Stimulated activated CD4-positive, alpha-beta T cell treated with anti-CD3 and anti-CD28 coated beads, TNF-alpha, amount 100 ng/mL, for 24 hours (primary cell): Measurements from ENCODE around the gene SGF29.
A peak's percentile ranks its signal among the peaks of the same experiment; 100 is the strongest.
"Not testable (repeated sequence)": the region's sequence is repeated elsewhere in the genome, so short reads cannot be mapped to it uniquely, and the experiment has no call there.

ENCODE experiments used
- DNase-seq, 3 experiments: peaks; one replicate each; pipeline ENCODE4 v3.0.0-alpha.2; 2020; ENCODE audit warnings: low read depth in 3 of 3

SGF29 gene

DNA sequence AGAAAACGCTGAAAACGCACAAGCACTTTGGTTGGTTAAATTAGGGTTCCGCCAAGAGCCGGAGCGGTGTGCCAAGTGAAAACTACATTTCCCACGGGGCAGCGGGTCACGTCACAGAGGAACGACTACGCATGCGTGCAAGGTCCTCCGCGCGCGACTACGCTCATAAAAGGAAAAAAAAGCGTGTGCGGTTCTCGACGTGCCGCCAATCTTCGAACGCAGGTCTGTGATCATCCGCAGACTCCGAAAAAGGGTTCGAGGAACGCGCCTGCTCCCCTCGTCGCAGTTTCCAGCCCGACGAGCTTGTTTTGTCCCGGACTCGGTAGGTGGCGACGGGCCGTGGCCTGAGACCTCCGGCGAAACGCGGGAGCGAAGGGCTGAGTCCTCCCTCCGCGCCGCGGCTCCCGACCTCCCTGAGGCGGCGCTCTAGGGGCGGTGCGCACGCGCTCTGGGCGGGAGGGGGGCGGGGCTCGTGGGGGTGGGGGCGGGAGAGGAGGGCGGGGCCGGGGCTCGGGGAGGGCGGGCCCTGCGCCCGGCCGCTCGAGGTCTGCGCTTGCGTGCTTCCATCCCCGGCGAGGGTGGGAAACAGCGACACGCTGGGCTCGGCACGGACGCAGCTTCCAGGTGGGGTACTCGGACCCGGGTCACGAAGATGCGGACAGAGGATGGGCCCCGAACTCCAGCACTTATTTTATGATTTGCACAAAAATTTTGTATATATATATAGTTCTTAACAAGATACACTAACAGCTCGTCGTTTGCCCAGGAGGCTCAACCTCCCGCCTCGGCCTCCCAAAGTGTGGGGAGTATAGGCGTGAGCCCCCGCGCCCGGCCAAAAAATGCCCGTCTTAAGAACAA is at the start of gene SGF29:
TSS of gene SGF29 (plus strand) at position 145 of the 858 bp plus-strand sequence. CDS start 27,150 bp downstream, outside the sequence.
- peak; percentile 82 to 92 (median 91) for DNase-seq

DNA sequence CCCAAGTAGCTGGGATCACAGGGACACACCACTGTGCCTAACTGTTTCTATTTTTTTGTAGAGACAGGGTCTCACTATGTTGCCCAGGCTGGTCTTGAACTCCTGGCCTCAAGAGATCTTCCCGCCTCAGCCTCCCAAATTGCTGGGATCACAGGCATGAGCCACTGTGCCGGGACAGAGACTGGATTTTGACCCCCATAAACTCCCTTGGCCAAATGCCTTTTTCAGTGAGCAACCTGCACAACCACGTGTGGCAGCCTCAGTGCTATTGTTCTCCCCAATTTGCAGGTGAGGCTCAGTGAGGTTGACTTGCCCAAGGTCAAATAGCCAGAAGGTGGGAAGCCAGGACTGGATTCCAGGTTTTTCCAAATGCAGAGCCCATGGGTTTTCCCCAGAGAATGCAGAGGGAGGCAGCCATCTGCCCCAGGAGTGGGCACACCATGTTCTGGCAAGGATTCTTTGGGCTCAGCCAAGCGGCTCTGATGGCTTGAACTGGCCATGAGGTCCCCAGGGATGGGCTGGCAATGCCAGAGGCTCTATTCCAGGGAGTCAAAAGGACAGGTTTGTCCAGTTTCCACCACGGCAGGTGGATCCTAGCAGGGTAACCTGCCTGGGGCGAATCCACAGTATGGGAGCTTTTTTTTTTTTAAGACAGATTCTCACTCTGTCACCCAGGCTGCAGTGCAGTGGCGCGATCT is 48.9 kb upstream of the SGF29 start:
- no peak for DNase-seq

DNA sequence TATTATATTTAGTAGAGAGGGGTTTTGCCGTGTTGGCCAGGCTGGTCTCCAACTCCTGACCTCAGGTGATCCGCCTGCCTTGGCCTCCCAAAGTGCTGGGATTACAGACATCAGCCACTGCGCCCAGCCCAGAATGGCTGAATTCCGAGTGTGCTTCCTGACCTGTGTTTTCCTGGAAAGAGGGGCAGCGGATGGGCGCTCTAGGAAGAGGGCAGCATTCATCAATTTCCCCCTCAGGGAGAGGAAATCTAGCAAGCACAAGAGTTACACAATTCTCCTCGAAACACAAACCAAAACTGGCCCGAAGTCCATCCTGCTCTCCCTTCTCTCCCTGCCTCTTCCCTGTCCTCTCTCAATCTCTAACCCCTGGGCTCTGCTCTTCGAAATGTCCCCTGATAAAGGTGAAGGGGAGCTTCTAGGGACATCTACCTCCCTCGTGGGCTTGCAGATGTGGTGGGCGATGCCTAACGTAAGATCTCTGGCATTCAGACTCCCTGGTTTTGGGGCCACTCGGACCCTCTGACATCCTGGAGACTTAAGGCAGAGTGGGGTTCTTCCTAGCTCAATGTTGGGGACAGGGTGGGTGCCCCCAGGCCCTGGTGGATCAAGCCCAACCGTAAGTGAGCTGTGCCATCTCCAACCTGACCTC is 48.1 kb upstream of the SGF29 start:
- no peak for DNase-seq

DNA sequence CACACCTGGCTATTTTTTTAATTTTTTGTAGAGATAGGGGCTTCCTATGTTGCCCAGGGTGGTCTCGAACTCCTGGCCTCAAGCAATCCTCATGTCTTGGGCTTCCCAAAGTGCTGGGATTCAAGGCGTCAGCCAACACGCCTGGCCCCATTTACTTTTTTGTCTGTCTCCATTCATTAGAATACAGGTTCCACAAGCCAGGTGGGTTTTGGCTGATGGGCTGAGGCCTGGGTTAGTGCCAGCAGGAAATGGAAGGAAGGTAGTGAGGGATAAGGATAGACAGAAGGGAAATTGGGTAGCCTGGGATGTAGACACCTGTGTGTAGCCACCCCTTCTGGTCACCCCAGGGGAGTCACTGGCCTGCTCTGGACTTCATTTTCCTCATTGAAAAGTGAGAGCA is 42.7 kb upstream of the SGF29 start:
- DNase-seq, result no peak

DNA sequence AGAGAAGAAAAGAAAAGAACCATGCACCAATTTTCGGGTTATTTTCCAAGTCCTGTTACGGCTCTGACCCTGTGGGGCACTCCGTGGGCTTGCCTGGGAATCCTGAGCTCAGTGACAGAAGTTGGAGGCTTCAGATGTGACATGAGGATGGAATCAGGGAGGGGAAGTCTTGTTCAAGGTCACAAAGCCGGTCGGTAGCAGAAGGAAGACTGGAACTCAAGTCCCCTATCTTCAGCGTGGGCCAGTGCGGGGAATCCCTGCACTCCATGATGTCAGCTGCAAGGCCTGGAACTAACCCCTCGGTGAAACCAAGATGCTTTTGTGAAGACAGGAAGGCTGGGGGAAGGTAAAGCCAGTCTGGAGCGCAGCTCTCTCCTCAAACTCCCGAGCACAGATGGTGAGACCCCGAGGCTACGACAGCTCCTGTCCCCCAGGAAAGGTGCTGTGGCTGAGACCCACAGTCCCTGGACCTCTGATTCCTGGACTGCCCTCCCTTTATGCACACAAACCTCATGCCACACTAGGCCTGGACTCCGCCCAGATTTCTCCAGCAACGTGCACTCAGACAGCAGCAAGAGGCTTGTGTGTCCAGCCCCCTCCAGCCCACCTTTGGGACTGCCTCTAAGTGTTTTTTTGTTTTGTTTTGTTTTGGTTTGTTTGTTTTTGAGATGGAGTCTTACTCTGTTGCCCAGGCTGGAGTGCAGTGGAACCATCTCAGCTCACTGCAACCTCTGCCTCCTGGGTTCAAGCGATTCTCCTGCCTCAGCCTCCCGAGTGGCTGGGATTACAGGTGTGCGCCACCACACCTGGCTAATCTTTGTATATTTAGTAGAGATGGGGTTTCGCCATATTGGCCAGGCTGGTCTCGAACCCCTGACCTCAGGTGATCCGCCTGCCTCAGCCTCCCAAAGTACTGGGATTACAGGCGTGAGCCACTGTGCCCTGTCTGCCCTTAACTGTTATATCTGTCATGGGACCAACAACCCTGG is 41.6 kb upstream of the SGF29 start:
- DNase-seq, result no peak

DNA sequence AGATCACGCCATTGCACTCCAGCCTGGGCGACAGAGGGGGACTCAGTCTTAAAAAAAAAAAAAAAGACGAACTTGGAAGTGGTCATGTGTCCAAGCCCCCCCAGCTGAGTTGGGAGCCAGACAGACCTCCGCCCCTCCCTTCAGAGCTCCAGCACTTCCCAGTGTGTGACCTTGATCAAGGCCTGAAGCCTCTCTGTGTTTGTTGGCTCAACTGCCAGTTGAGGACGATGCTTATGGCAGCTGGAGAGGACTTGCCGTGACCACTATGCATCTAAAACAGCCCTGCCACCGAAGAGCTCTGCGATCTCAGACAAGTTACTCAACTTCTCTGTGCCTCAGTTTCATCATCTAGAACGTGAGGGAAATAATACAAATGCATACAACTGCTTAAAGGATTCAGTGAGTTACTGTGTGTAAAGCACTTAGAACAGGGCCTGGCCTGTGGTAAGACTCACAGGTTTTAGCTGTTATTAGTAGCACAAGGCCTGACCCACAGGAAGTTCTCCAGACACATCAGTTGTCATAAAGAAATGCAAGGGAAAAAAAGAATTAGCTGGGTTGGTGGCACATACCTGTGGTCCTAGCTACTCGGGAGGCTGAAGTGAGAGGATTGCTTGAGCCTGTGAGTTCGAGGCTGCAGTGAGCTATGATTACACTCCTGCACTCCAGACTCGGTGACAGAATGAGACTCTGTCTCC is 40.1 kb upstream of the SGF29 start:
- no peak for DNase-seq

DNA sequence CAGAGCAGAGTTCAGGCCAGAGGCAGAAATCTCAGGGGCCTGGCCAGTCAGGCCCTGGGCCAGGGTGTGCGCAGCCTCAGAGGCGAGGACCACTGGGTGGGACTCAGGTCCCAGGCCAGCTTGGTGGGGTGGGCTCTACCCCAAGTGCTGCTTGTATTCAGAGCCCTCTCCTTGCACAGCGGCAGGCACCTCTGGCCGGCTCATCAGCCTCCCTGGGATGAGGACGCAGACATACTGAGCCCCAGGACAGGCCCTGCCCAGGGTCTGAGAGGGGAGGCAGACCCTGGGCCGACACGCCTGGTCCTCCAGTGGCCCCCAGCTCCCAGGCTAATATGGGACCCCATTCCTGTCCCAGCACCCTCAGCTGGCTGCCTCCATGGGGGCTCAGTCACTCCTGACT is 39.5 kb upstream of the SGF29 start:
- no peak for DNase-seq

DNA sequence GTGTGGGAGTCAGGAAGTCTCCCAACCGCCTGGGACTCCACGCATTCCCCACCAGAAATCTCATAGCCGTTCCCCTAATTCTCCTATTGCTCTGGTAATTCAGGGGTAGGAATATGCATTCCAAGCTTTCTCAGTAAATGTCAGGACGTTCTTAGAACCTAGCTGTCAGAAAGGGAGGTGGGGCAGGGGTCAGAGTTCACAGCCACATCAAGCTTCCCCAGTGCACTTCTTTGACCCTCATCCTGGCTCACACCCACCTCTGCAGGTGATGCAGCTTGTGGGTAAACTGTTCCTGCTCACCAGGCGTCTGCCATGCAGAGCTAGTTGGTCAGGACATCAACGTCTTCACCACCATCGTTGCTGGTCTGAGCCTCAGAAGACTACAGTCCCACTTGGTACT is 33.0 kb upstream of the SGF29 start:
- no peak for DNase-seq

DNA sequence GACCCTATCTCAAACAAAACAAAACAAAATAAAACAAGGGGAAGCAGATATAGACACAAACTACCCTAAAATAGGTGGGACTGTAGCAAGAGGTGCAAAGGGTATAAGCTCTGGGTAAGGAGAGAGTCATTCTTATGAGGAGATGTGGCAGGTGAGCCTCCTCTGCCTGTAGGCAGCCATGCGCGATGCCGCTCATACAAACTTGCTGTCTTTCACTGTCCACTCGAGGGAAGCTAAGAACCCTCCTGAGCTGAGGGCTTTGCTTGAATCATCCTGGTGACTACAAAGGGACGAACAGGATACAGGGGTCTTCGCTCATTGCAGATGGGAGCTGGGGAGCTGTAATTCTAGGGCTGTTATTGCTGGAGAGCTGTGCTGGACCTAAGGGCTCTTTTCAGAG is 32.3 kb upstream of the SGF29 start:
- no peak for DNase-seq

DNA sequence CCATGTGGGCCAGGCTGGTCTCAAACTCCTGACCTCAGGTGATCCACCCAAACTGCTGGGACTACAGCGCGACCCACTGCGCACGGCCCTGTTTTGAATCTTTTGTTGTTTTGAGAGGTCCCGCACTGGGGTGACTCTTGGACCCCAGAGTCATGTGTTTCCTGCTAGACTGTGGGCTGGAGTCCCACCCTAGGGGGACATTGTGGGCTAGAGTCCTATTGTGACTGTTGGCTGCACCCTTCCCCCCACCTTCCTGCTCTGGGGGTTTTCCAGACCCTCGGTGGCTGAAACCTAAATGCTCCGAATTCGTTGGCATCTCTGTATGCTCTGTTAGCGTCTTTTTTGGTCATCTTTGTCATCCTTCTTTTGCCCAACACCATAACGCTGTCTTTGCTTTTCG is 30.9 kb upstream of the SGF29 start:
- no peak for DNase-seq

DNA sequence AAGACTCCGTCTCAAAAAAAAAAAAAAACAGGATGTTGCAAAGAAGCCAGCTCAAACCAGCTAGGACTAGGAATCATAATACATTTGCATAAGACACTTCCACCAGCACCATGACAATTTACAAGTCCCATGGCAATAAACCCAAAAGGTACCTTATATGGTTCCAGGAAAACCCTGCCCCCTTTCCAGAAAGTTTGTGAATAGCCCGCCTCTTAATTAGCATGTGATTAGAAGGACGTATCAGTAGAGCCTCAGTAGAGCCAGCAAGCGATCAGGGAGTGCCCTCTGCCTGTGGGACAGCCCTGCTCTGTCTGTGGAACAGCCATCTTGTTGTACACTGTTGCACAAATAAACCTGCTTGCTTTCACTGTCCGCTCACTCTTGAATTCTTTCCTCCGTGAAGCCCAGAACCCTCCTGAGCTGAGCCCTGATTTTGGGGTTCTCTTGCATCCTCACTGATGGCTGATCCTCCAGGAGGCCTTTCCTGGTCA is 29.0 kb upstream of the SGF29 start:
- DNase-seq, result no peak

DNA sequence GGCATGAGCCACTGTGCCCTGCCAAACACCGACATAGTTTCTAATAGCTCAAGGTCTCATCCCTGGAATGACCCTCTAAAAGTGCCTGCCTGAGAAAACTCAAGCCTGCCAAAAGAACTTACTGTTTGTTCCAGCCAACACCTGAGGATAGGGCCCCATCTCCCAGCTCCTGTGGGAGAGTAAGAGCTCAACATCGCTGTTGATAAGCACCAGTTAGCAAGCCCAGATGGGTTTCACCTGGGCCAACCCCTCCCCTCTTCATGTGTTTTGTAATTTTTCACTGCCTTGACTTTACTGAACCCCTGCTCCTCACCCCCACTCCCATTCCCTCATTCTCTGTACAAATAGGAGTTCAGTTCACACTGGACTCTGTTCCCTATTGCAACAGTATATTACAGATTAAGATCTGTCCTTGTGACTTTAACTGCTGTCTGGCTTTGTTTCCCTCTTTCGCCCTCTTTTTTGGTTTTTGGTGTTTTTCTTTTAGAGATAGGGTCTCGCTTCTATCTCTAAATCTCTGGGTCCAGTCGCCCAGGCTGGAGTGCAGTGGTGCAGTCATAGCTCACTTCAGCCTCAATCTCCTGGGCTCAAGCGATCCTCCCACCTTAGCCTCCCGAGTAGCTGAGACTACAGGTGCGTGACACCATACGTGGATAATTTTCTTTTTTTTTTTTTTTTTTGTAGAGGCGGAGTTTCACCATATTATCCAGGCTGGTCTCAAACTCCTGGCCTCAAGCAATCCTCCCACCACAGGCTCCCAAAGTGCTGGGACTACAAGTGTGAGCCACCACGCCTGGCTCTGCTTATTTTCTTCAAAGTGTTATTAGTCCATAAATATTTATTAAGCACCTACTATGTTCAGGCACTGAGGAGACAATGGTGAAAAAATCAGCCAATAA is 27.3 kb upstream of the SGF29 start:
- DNase-seq, result no peak

DNA sequence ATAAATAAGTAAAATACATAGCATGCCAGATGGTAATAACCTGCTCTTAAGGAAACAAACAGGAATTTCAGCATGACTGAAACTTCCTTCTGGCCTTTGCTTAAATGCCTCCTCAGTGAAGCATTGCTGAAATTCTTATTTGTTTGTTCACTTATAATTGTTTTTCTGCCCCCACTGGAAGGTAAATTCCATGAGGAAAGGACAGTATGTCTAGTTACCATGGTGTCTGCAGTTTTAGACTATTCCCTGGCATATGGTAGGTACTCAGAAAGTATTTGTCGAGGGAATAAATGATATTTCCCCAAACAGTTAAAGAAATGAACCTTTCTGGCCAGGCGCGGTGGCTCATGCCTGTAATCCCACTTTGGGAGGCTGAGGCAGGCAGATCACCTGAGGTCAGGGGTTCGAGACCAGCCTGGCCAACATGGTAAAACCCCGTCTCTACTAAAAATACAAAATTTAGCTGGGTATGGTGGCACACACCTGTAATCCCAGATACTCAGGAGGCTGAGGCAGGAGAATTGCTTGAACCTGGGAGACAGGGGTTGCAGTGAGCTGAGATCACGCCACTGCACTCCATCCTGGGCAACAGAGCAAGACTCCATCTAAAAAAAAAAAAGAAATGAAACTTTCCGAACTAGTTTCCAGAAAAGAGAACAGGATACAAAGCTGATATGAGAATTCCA is 26.5 kb upstream of the SGF29 start:
- DNase-seq, result not testable (repeated sequence)

DNA sequence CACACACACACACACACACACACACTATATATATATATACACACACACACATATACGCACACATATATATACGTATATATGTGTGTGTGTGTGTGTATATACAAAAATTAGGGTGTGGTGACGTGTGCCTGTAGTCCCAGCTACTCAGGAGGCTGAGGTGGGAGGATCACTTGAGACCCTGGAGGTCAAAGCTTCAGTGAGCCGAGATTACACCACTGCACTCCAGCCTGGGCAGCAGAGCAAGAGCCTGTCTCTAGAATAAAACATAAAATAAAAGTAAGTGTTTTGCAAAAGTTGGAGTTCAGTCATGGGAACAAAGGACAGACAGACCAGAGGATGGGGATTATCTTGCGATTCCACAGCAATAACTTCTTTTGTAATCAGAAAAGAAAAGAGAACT is 25.7 kb upstream of the SGF29 start:
- DNase-seq, result no peak

DNA sequence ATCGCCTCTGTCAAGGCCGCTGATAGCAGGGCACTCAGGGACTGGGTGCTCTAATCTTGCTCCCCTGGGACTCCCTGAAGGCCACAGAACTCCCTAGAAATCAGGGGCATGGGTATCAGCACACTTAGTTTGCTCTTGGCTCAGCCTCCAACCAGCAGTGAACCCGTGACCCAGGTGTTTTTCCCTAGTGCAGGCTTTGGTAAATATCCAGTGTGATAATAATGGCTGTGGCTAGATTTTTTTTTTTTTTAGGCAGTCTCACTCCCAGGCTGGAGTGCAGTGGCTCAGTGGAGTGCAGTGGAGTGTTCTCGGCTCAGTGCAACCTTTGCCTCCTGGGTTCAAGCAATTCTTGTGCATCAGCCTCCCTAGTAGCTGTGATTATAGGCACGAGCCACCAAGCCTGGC is 25.3 kb upstream of the SGF29 start:
- DNase-seq, result no peak

DNA sequence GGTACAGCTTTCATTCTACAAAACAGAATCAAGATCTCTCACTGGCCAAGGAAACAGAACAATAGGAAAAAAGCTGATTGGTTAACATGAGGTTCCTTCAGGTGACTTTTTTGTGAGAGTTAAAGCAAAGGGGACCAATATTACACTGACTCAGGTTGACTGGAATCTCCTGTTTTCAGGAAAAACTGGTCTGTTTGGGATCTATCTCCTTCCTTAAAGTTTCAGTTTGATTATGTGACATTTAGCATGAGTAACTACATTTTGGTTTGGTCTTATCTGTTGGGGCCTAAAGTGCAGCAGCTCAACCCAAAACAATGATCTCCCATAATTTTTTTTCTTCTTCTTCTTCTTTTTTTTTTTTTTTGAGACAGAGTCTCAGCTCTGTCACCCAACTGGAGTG is 24.6 kb upstream of the SGF29 start:
- no peak for DNase-seq

DNA sequence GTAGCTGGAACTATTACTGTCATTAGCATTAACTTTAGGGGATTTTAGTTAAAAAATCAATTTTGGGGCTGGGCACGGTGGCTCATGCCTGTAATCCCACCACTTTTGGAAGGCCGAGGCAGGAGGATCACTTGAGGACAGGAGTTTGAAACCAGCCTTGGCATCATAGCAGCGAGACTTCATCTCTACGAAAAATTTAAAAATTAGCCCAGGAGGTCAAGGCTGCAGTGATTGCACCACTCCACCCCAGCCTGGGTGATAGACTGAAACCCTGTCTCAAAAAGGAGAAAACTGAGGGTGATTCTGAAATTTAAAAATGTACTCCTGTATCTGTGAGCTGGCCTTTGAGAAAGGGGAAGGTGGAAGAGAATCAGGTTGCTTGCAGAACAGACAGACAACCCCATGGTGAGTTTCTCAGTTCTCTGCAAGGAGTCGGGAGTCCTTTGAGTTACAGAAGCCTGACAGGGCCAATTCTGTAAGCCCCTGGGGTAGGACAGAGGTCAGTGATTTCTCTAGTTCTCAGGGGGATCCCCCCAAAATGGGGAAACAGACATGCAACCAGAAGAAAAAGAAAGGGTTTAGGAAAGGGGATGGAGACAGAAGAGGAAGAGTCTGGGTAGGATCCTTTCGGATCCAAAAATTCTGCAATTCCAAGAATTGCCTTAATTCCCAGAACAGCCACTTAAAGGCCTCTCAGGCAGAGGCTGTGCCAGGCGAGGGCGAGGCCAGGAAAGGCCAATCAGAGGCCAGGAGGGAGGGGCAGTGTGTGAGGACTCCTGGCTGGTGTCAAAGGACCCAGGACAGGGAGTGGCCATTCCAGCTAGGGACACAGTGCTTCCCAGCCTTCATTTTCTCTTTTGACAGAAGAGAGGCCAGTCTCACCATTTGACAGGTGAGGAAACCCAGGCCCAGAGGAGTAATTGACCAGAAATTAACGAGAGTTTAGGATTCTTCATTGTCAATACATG is 21.7 kb upstream of the SGF29 start:
- DNase-seq, result no peak
